Ishikawa (cell line): ENCODE data around the gene GRXCR2.

Source experiments
- CEBPB ChIP-seq: IDR thresholded peaks from 2 replicates; pipeline ENCODE4 v1.6.1; 2012
- CREB1 ChIP-seq: IDR thresholded peaks from 2 replicates; pipeline ENCODE4 v1.6.1; 2012; ENCODE audit warnings: low read depth
- EGR1 ChIP-seq: IDR thresholded peaks from 2 replicates; pipeline ENCODE4 v1.6.1; 2012
- EP300 ChIP-seq: IDR thresholded peaks from 2 replicates; pipeline ENCODE4 v1.6.1; 2012; ENCODE audit warnings: borderline replicate concordance
- FOXM1 ChIP-seq: IDR thresholded peaks from 2 replicates; pipeline ENCODE4 v1.6.1; 2012; ENCODE audit warnings: low read depth, borderline replicate concordance
- NFIC ChIP-seq: IDR thresholded peaks from 2 replicates; pipeline ENCODE4 v1.6.1; 2012
- RAD21 ChIP-seq: IDR thresholded peaks from 2 replicates; pipeline ENCODE4 v1.6.1; 2012; ENCODE audit warnings: low read depth
- TAF1 ChIP-seq: IDR thresholded peaks from 2 replicates; pipeline ENCODE4 v1.6.1; 2012; ENCODE audit warnings: low read depth, mild to moderate bottlenecking
- TCF12 ChIP-seq: IDR thresholded peaks from 2 replicates; pipeline ENCODE4 v1.6.1; 2012; ENCODE audit warnings: low read depth
- TEAD4 ChIP-seq: IDR thresholded peaks from 2 replicates; pipeline ENCODE4 v1.6.1; 2012
- YY1 ChIP-seq: IDR thresholded peaks from 2 replicates; pipeline ENCODE4 v1.6.1; 2012; ENCODE audit warnings: low read depth
- ZBTB7A ChIP-seq: IDR thresholded peaks from 2 replicates; pipeline ENCODE4 v1.6.1; 2012; ENCODE audit warnings: low read depth
- TF ChIP-seq, protein P1 (sequence below): IDR thresholded peaks from 2 replicates; pipeline ENCODE4 v1.6.1; 2012
- TF ChIP-seq, protein P2 (sequence below): IDR thresholded peaks from 2 replicates; pipeline ENCODE4 v1.6.1; 2012
- TF ChIP-seq, protein P3 (sequence below): IDR thresholded peaks from 2 replicates; pipeline ENCODE4 v1.6.1; 2012; ENCODE audit warnings: low read depth, mild to moderate bottlenecking

Gene GRXCR2

DNA sequence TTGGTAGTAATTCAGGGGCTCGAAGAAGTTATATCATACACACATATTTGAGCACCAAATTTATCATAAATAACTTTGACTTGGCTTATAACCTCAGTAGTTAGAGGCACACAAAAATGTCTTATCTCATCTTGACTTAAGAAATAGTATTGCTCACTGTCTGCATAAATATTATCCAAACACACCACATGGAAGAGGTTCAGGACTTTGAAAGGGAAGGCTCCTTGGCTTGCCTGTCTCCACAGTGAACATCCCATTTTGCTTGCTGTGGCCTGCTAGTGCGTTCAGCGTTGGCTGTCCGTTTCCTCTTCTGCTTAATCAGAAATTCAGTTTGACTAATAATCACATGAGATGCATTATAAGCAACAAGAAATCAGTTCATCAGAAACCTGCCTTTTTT lies 13.9 kb downstream of the GRXCR2 start:
- TF ChIP-seq YY1: no peak
- no peak for TF ChIP-seq CREB1
- no peak for TF ChIP-seq RAD21
- TF ChIP-seq, protein P1, sequence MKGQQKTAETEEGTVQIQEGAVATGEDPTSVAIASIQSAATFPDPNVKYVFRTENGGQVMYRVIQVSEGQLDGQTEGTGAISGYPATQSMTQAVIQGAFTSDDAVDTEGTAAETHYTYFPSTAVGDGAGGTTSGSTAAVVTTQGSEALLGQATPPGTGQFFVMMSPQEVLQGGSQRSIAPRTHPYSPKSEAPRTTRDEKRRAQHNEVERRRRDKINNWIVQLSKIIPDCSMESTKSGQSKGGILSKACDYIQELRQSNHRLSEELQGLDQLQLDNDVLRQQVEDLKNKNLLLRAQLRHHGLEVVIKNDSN: no peak
- TF ChIP-seq, protein P2, sequence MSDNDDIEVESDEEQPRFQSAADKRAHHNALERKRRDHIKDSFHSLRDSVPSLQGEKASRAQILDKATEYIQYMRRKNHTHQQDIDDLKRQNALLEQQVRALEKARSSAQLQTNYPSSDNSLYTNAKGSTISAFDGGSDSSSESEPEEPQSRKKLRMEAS: no peak
- TF ChIP-seq NFIC: no peak
- TF ChIP-seq EP300: no peak
- TF ChIP-seq, protein P3, sequence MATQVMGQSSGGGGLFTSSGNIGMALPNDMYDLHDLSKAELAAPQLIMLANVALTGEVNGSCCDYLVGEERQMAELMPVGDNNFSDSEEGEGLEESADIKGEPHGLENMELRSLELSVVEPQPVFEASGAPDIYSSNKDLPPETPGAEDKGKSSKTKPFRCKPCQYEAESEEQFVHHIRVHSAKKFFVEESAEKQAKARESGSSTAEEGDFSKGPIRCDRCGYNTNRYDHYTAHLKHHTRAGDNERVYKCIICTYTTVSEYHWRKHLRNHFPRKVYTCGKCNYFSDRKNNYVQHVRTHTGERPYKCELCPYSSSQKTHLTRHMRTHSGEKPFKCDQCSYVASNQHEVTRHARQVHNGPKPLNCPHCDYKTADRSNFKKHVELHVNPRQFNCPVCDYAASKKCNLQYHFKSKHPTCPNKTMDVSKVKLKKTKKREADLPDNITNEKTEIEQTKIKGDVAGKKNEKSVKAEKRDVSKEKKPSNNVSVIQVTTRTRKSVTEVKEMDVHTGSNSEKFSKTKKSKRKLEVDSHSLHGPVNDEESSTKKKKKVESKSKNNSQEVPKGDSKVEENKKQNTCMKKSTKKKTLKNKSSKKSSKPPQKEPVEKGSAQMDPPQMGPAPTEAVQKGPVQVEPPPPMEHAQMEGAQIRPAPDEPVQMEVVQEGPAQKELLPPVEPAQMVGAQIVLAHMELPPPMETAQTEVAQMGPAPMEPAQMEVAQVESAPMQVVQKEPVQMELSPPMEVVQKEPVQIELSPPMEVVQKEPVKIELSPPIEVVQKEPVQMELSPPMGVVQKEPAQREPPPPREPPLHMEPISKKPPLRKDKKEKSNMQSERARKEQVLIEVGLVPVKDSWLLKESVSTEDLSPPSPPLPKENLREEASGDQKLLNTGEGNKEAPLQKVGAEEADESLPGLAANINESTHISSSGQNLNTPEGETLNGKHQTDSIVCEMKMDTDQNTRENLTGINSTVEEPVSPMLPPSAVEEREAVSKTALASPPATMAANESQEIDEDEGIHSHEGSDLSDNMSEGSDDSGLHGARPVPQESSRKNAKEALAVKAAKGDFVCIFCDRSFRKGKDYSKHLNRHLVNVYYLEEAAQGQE: no peak
- TF ChIP-seq EGR1: no peak
- TF ChIP-seq CEBPB: no peak
- no peak for TF ChIP-seq FOXM1
- TF ChIP-seq TEAD4: no peak
- no peak for TF ChIP-seq ZBTB7A
- no peak for TF ChIP-seq TCF12
- no peak for TF ChIP-seq TAF1

DNA sequence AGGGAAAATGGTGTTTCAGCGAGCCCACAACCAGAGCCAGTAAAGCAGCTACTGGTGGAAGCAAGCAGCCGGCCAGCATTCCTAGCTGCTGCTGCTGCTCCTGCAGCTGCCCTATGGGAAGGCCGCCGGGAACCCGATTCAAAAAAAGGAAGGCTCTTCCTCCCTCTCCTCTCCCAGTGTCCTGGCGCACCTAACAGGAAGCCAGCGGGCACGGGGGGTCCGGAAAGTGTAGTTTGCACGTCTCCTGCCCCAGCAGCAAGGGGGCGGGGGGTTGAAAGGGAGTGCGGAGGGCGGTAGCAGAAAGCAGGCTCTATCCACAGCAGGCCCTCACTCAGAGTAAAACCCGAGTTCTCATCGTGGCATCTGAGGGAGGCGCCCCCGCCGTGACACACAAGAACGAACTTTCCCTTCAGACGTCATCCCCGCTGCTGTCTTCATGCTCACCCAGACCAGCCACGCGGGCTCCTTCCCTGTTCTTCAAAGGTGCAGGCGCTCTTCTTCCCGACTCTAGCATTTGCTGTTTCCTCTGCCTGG lies 16.5 kb downstream of the GRXCR2 start:
- TF ChIP-seq ZBTB7A (no peak), TAF1 (no peak), YY1 (no peak), CEBPB (no peak)
- TF ChIP-seq, protein P2: no peak

DNA sequence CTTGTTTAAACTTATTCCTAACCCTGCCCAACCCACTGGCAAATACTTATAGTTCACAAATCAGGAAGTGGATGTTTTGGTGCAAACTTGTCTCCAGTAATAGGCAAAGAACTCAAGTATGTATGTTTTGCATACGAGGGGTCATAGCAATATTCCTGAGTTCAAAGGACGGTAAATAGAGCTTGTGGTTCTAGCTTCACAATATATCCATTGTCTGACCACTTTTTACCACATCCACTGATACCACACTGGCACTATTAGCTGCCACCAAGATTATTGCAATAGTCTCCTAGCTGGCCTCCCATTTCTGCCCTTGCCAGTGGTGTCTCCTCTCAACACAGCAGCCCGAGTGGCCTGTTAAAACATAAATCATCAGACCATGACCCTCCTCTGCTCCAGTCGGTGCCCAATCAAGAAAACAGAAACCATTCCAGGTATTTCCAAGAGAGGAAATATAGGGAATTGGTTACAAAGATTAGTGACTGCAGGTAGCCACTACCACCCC lies 17.0 kb downstream of the GRXCR2 start:
- no peak for TF ChIP-seq YY1
- TF ChIP-seq TCF12: no peak
- no peak for TF ChIP-seq EGR1
- TF ChIP-seq, protein P1: no peak

DNA sequence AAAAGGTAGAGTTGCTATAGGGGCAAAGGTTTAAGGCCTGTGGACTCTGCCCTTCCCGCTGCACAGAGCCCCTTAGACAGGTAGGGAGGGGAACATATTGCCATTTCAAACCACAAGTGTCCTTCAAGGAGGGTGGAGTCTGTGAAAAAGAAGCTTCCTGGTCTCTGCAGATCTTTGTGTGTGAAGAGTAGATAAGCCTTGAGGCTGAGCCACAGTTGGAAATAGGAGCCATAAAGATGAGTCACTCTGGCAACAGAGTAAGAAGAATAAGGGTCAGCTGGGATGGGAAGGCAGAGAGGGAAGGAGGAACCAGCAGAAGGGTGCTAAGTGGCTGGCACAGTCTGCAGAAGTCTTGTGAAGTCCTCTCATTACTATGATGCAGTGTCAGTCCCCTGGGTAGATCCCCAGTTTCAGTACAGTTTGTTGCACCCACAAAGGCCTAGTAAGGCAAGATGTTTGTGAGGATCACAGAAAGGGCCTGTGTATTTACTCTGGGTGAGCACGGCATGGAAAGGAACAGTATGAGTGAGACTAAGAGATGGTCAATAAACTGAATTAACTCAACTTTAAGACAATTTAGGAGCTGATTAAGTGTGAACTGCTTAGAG lies 18.1 kb downstream of the GRXCR2 start:
- TF ChIP-seq YY1: no peak
- TF ChIP-seq EP300: no peak
- no peak for TF ChIP-seq ZBTB7A
- no peak for TF ChIP-seq CEBPB
- TF ChIP-seq, protein P2: no peak
- TF ChIP-seq RAD21: no peak
- TF ChIP-seq NFIC: no peak
- no peak for TF ChIP-seq FOXM1
- TF ChIP-seq, protein P3: no peak
- TF ChIP-seq TCF12: no peak
- TF ChIP-seq, protein P1: no peak
- no peak for TF ChIP-seq TEAD4
- no peak for TF ChIP-seq TAF1
- no peak for TF ChIP-seq EGR1
- no peak for TF ChIP-seq CREB1

DNA sequence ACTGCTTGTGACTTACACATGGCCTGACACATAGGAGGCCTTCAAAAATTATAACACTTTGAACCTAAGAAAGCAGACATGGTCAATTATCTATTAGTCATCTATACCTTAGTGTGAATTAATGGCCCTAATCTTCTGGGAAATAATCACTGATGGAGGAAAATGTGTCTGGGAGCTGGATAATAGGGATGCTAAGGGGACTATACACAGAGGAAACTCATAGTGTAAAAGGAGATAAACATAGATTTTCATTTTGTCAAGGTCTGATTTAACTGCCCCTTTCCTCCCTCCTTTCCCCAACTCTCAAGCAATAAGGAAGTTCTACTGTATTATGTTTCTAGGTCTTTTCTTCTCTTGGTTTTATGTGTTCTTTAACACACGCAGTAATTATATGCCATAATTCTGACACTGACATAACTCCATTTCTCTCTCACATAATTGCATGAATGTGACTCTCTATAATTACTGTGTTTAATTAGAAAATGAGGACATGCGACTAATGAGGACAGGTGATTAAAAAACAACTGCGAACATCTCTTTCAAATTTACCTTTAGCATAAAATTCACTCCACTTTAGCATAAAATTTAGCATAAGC lies 18.9 kb downstream of the GRXCR2 start:
- TF ChIP-seq YY1 (no peak), CREB1 (no peak), ZBTB7A (no peak), CEBPB (no peak), EGR1 (no peak), TEAD4 (no peak), TCF12 (no peak), FOXM1 (no peak), RAD21 (no peak), EP300 (no peak)
- TF ChIP-seq, protein P1: no peak
- TF ChIP-seq, protein P2: no peak
